HG03520 (cell line): ENCODE results near the gene KIAA0513.

Experiments used
- ATAC-seq: cut with Tn5 transposase; IDR thresholded peaks from one replicate; pipeline ENCODE4 v1.9.1; 2021; ENCODE audit warnings: mild to moderate bottlenecking, moderate library complexity; ENCODE audit not compliant: unreplicated experiment

Gene KIAA0513

GRCh38 chr16:85066346-85066885 is 38.8 kb downstream of the KIAA0513 start:
- ATAC-seq = no peak

GRCh38 chr16:85067024-85067423 is 39.4 kb downstream of the KIAA0513 start:
- no peak for ATAC-seq

- no peak for ATAC-seq
Measured at GRCh38 chr16:85067426-85067825, 39.8 kb downstream of the KIAA0513 start.

- no peak for ATAC-seq
Measured at GRCh38 chr16:85068746-85069145, 41.2 kb downstream of the KIAA0513 start.

- no peak for ATAC-seq
Measured at GRCh38 chr16:85069171-85069570, 41.6 kb downstream of the KIAA0513 start.

GRCh38 chr16:85072076-85072860 is 44.7 kb downstream of the KIAA0513 start:
- no peak for ATAC-seq

- no peak for ATAC-seq
Measured at GRCh38 chr16:85072947-85073346, 45.4 kb downstream of the KIAA0513 start.

- no peak for ATAC-seq
Measured at GRCh38 chr16:85074225-85074914, 46.8 kb downstream of the KIAA0513 start.

- no peak for ATAC-seq
Measured at GRCh38 chr16:85075236-85075924, 47.8 kb downstream of the KIAA0513 start.

- ATAC-seq = no peak
Measured at GRCh38 chr16:85077039-85077438, 49.4 kb downstream of the KIAA0513 start.

- ATAC-seq = no peak
Measured at GRCh38 chr16:85077576-85078125, 50.1 kb downstream of the KIAA0513 start.

- no peak for ATAC-seq
Measured at GRCh38 chr16:85078226-85078625, 50.6 kb downstream of the KIAA0513 start.

- no peak for ATAC-seq
Measured at GRCh38 chr16:85078952-85079351, 51.4 kb downstream of the KIAA0513 start.

- ATAC-seq = no peak
Measured at GRCh38 chr16:85079785-85080570, 52.4 kb downstream of the KIAA0513 start.

GRCh38 chr16:85081038-85081437 is 53.4 kb downstream of the KIAA0513 start:
- no peak for ATAC-seq

GRCh38 chr16:85081765-85082164 is 54.2 kb downstream of the KIAA0513 start:
- no peak for ATAC-seq

GRCh38 chr16:85082173-85083050 is 54.8 kb downstream of the KIAA0513 start:
- ATAC-seq = no peak

- ATAC-seq = no peak
Measured at GRCh38 chr16:85083051-85083639, 55.5 kb downstream of the KIAA0513 start.
